HCT116 (cell line): ENCODE data around the gene PRMT3.

Experiments
- CEBPB ChIP-seq: IDR thresholded peaks from 2 replicates; pipeline ENCODE4 v1.6.1; 2012; ENCODE audit warnings: low read depth
- EGR1 ChIP-seq: IDR thresholded peaks from 2 replicates; pipeline ENCODE4 v1.6.1; 2012; ENCODE audit warnings: low read depth
- EZH2 ChIP-seq: fragments of 200-600 bp; sonication (generic); IDR thresholded peaks from 2 replicates; pipeline ENCODE4 v1.6.1; 2017; ENCODE audit warnings: antibody characterized with exemption, mixed run types
- EZH2phosphoT487 ChIP-seq: fragments of 200-600 bp; IDR thresholded peaks from 2 replicates; pipeline ENCODE4 v1.6.1; 2018; ENCODE audit warnings: antibody characterized with exemption, borderline replicate concordance
- POLR2A ChIP-seq: IDR thresholded peaks from 2 replicates; pipeline ENCODE4 v1.7.0; 2011; ENCODE audit warnings: borderline replicate concordance; ENCODE audit not compliant: insufficient read depth, insufficient read length; ENCODE audit errors: extremely low read depth
- POLR2AphosphoS5 ChIP-seq: IDR thresholded peaks from 2 replicates; pipeline ENCODE4 v1.6.1; 2011; ENCODE audit warnings: mild to moderate bottlenecking, low read depth, low read length, moderate library complexity
- RAD21 ChIP-seq: IDR thresholded peaks from 2 replicates; pipeline ENCODE4 v1.6.1; 2012; ENCODE audit warnings: low read depth, mild to moderate bottlenecking
- SIN3A ChIP-seq: IDR thresholded peaks from 2 replicates; pipeline ENCODE4 v1.6.1; 2012; ENCODE audit warnings: low read depth
- SP1 ChIP-seq: IDR thresholded peaks from 2 replicates; pipeline ENCODE4 v1.6.1; 2012; ENCODE audit warnings: low read depth
- ZNF274 ChIP-seq: fragments of 200-500 bp; sonication (Bioruptor generic); IDR thresholded peaks from 2 replicates; pipeline ENCODE4 v1.6.1; 2014; ENCODE audit warnings: mild to moderate bottlenecking, low read depth, low read length, inconsistent platforms
- TF ChIP-seq, protein P1 (sequence below): IDR thresholded peaks from 2 replicates; pipeline ENCODE4 v1.6.1; 2012; ENCODE audit warnings: low read depth
- TF ChIP-seq, protein P2 (sequence below), 3 experiments: fragments of 200-600 bp in 1 of 3; sonication (generic) in 1 of 3; IDR thresholded peaks in 2 of 3; conservative IDR thresholded peaks in 1 of 3; 2 replicates each; pipeline ENCODE4 v1.5.1; 2012 to 2017; ENCODE audit warnings: low read depth in 2 of 3, low read length in 2 of 3, antibody characterized with exemption in 1 of 3, borderline replicate concordance in 1 of 3, control low read depth in 1 of 3, mild to moderate bottlenecking in 1 of 3, mixed read lengths in 1 of 3, mixed run types in 1 of 3, moderate library complexity in 1 of 3; ENCODE audit not compliant: insufficient read depth in 1 of 3
- TF ChIP-seq, protein P3 (sequence below): IDR thresholded peaks from 2 replicates; pipeline ENCODE4 v1.6.1; 2012

DNA sequence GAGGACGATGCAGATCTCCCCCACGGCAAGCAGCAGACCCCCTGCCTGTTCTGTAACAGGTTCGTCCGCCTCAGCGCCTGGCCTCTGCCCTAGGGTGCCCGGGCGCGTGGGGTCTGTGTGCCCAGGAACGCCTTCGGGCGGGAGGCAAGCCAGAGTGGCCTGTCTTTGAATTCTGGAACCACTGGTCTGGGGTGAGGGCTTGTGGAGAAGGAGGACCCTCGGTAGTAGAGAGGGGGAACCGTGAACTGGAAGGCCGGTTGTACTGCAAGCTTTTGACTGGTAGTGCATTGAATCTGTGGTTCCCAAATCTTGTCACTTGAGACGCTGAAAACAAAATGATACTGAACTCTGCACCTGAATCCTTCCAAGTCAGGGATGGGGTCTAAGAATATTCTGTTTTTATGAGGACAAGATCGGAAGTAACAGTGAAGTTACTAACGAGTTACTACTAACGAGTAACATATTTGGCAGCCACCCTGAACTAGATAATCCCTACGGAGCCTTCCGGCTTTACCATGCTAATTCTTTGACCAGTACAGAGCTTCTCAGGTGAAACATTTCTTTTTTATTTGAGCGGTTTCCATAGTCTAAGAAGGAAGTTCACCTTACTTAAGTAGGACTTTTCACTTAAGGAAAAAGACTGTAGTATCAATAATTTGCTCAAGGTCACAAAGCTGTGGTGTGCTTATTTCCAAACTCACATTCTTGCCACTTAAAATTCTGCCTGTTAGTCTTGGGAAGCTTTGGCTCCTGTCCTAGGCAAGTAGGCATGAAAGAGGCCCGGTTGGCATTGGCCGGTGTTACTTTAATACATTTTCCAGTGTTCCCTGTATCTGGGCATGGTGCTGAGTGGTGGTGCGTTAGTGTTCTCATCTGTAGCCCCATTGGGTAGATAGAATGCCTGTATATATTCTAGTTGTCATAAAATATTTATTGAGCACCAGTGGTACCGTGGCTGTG lies 860 bp downstream of the PRMT3 start:
- TF ChIP-seq POLR2AphosphoS5: no peak
- TF ChIP-seq, protein P1, sequence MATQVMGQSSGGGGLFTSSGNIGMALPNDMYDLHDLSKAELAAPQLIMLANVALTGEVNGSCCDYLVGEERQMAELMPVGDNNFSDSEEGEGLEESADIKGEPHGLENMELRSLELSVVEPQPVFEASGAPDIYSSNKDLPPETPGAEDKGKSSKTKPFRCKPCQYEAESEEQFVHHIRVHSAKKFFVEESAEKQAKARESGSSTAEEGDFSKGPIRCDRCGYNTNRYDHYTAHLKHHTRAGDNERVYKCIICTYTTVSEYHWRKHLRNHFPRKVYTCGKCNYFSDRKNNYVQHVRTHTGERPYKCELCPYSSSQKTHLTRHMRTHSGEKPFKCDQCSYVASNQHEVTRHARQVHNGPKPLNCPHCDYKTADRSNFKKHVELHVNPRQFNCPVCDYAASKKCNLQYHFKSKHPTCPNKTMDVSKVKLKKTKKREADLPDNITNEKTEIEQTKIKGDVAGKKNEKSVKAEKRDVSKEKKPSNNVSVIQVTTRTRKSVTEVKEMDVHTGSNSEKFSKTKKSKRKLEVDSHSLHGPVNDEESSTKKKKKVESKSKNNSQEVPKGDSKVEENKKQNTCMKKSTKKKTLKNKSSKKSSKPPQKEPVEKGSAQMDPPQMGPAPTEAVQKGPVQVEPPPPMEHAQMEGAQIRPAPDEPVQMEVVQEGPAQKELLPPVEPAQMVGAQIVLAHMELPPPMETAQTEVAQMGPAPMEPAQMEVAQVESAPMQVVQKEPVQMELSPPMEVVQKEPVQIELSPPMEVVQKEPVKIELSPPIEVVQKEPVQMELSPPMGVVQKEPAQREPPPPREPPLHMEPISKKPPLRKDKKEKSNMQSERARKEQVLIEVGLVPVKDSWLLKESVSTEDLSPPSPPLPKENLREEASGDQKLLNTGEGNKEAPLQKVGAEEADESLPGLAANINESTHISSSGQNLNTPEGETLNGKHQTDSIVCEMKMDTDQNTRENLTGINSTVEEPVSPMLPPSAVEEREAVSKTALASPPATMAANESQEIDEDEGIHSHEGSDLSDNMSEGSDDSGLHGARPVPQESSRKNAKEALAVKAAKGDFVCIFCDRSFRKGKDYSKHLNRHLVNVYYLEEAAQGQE: no peak
- TF ChIP-seq SP1: no peak
- no peak for TF ChIP-seq EGR1
- TF ChIP-seq, protein P2, sequence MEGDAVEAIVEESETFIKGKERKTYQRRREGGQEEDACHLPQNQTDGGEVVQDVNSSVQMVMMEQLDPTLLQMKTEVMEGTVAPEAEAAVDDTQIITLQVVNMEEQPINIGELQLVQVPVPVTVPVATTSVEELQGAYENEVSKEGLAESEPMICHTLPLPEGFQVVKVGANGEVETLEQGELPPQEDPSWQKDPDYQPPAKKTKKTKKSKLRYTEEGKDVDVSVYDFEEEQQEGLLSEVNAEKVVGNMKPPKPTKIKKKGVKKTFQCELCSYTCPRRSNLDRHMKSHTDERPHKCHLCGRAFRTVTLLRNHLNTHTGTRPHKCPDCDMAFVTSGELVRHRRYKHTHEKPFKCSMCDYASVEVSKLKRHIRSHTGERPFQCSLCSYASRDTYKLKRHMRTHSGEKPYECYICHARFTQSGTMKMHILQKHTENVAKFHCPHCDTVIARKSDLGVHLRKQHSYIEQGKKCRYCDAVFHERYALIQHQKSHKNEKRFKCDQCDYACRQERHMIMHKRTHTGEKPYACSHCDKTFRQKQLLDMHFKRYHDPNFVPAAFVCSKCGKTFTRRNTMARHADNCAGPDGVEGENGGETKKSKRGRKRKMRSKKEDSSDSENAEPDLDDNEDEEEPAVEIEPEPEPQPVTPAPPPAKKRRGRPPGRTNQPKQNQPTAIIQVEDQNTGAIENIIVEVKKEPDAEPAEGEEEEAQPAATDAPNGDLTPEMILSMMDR (IDR thresholded peaks at IDR 0.05 in 2 of 3, conservative IDR thresholded peaks at IDR 0.05 in 1 of 3; ENCODE audit: borderline replicate concordance in 1 of 3, insufficient read depth in 1 of 3, low read depth in 2 of 3, low read length in 2 of 3): no peak
- no peak for TF ChIP-seq POLR2A
- no peak for TF ChIP-seq RAD21
- TF ChIP-seq EZH2: no peak
- TF ChIP-seq ZNF274: no peak
- TF ChIP-seq, protein P3, sequence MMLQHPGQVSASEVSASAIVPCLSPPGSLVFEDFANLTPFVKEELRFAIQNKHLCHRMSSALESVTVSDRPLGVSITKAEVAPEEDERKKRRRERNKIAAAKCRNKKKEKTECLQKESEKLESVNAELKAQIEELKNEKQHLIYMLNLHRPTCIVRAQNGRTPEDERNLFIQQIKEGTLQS: no peak
- 0 out of 2 replicates have a peak, but pooled peaks have one; percentile 8 for TF ChIP-seq SIN3A
- TF ChIP-seq EZH2phosphoT487: no peak
- no peak for TF ChIP-seq CEBPB
